Measurements from ENCODE around the gene PER2.
"Not testable (repeated sequence)": the region's sequence is repeated elsewhere in the genome, so short reads cannot be mapped to it uniquely, and the experiment has no call there.

PER2 gene

DNA sequence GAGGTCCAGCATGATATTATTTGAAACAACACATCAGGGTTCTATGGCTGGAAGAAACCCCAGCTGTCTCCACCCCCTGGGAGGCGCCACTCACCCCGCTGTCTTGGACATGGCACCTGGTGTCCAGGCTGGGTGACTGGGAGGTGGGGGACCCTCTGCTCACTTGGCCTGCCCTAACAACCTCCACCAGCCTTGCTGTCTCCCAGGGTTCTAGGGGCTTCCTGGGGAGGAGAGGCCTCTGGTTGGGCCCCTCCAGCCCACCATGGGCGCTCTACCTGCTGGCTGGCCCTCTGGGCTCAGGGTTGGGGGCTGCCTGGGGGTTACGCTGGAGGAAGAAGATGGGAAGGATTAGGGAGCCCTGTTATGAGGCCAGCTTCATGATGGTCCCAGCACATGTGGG, 16.3 kb downstream of the PER2 start:
- TF ChIP-seq CTCF (conservative IDR thresholded peaks at IDR 0.05; ENCODE audit: control insufficient read depth, insufficient read depth, low read depth, low read length): no peak
- no peak for DNase-seq (ENCODE audit: low read depth)
- H3K4me3 ChIP-seq (ENCODE audit: control insufficient read depth, low read depth, low read length): no peak overlapping the region

- DNase-seq (ENCODE audit: low read depth); H3K4me3 ChIP-seq (ENCODE audit: control insufficient read depth, low read depth, low read length): not testable (repeated sequence)
These were observed 16.7 kb downstream of the PER2 start for GRCh38 chr2:238271686-238272085.

DNA sequence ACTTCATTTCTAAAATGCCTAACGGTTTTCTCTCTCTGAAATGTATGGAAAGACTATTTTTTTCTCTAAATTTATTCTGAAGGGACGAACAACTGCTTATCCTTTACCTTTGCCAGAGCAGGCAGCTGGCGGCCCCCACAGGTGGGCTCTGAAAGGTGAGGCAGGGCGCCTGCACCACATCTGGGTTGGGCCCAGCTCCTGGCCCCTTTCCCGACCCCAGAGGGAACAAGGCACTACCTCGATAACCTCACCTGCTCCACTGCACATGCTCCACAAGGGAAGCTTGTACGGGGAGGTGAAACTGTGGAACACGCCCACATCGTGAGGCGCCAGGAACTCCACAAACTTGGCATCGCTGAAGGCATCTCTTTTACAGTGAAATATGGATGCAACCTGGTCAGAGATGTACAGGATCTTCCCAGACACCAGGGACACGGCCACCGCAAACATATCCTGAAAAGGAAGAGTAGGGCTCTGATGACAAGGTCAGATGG, 17.3 kb downstream of the PER2 start:
- TF ChIP-seq CTCF (conservative IDR thresholded peaks at IDR 0.05; ENCODE audit: control insufficient read depth, insufficient read depth, low read depth, low read length): no peak
- DNase-seq (ENCODE audit: low read depth): no peak
- no peak overlapping the region for H3K4me3 ChIP-seq (ENCODE audit: control insufficient read depth, low read depth, low read length)

DNA sequence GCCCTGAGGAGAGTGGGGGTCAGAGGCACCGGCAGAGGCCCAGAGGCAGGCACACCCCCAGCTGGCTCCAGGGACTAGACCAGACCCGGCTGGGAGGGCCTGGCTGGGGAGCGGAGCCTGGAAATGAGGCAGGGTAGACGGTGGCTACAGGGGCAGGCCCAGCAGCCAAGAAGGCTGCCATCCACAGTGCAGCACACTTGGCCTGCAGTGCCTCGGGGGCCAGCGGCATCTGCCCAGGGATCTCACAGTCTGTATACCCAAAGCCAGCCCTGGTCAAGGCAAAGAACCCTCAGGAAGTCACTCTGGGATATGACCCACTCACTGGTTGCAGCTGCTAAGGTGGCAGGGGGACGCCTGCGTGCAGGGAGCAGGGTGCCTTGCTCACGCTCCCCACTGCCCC, 17.8 kb downstream of the PER2 start:
- TF ChIP-seq CTCF (conservative IDR thresholded peaks at IDR 0.05; ENCODE audit: control insufficient read depth, insufficient read depth, low read depth, low read length): no peak
- DNase-seq (ENCODE audit: low read depth): no peak
- H3K4me3 ChIP-seq (ENCODE audit: control insufficient read depth, low read depth, low read length): no peak overlapping the region

GRCh38 chr2:238269741-238270140, 18.7 kb downstream of the PER2 start:
- no peak overlapping the region for H3K4me3 ChIP-seq (ENCODE audit: control insufficient read depth, low read depth, low read length)
- TF ChIP-seq CTCF (conservative IDR thresholded peaks at IDR 0.05; ENCODE audit: control insufficient read depth, insufficient read depth, low read depth, low read length): no peak
- no peak for DNase-seq (ENCODE audit: low read depth)

DNA sequence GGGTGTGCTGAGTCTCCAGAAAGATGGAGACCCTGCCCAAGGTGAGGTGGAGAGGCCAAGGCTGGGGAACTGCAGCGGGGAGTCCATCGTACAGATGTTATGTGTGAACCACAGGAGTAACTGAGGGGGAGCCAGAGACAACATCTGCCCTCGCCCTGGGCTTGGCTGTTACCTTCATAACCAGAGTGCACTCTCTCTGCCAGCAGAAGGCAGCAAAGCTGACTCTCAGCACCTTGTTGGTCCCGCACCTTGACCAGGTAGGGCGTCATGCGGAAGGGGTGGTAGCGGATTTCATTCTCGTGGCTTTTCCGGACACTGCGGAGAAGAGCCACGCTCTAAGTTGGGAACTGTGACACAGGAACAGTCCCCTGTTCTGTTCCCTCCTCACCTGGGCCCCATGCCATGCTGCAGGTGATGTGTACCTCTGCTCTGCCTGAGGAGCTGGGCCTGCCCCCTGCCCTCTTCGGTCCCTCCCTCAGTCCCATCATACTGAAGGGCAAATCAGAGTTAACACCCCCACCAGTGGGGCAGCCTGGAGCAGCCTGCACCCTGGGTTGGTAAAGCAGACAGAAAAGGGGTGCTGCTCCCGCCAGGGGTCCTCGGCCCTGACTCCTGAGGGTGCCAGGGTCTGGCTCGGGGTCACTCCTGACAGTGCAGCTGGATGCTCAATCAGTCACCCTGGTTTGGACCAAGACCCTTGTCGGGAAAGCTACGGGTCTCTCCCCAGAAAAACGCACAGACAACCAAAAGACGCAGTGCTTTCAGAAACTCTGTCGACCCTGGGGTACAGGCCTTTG, 20.3 kb downstream of the PER2 start:
- DNase-seq (ENCODE audit: low read depth): no peak
- no peak for TF ChIP-seq CTCF (conservative IDR thresholded peaks at IDR 0.05; ENCODE audit: control insufficient read depth, insufficient read depth, low read depth, low read length)
- H3K4me3 ChIP-seq (ENCODE audit: control insufficient read depth, low read depth, low read length): no peak overlapping the region

DNA sequence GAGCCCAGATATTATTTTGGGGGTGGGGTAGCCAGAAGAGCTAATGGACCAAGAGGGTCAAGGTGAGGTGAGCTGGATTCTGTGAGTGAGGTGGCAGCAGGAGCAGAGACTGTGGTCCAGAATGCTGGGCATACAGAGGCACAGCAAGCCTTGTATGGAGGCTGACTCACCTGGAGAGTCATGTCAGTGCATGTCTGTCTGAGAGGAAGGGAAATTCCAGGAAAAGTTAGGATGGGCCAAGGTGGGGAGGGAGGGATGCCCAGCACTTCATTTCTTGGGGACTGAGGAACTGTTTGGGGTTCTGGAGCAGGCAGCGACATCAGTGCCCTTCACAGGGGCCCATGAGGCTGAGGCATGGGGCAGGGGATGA, 21.1 kb downstream of the PER2 start:
- no peak overlapping the region for H3K4me3 ChIP-seq (ENCODE audit: control insufficient read depth, low read depth, low read length)
- DNase-seq (ENCODE audit: low read depth): no peak
- no peak for TF ChIP-seq CTCF (conservative IDR thresholded peaks at IDR 0.05; ENCODE audit: control insufficient read depth, insufficient read depth, low read depth, low read length)

All from fibroblast of mammary gland (primary cell).